GM23248 (cell line): ENCODE data around the gene PDE6B. TPM values are rescaled to one million over a fixed set of nuclear protein-coding genes. Genes with fewer than 3 reads are reported as not detected.
"Not testable (repeated sequence)": the region's sequence is repeated elsewhere in the genome, so short reads cannot be mapped to it uniquely, and the experiment has no call there.

Source experiments
- DNase-seq: peaks from one replicate; pipeline ENCODE4 v3.0.0-alpha.2; 2015
- H2AFZ ChIP-seq: fragments of 200-600 bp; sonication (generic); 2 replicates; pipeline ENCODE4 v1.6.1; 2016; ENCODE audit warnings: antibody characterized with exemption
- H3F3A ChIP-seq: fragments of 200-600 bp; sonication (generic); 2 replicates; pipeline ENCODE4 v1.6.1; 2016; ENCODE audit warnings: mild to moderate bottlenecking, antibody characterized with exemption, mixed run types; ENCODE audit not compliant: insufficient read depth
- H3K27ac ChIP-seq: fragments of 200-600 bp; sonication (generic); 2 replicates; pipeline ENCODE4 v1.5.1; 2016; ENCODE audit warnings: mild to moderate bottlenecking
- H3K27me3 ChIP-seq: fragments of 200-600 bp; sonication (generic); replicated peaks from 2 replicates; pipeline ENCODE4 v1.6.1; 2016; ENCODE audit warnings: mild to moderate bottlenecking; ENCODE audit not compliant: insufficient read depth
- H3K36me3 ChIP-seq: fragments of 200-600 bp; sonication (generic); 2 replicates; pipeline ENCODE4 v1.6.1; 2016; ENCODE audit warnings: low read depth, mild to moderate bottlenecking
- H3K4me1 ChIP-seq: fragments of 200-600 bp; sonication (generic); 2 replicates; pipeline ENCODE4 v1.6.1; 2016; ENCODE audit warnings: mild to moderate bottlenecking; ENCODE audit not compliant: insufficient read depth
- H3K4me2 ChIP-seq: fragments of 200-600 bp; sonication (generic); one replicate; pipeline ENCODE4 v1.6.1; 2016; ENCODE audit warnings: mild to moderate bottlenecking; ENCODE audit not compliant: unreplicated experiment
- H3K4me3 ChIP-seq: fragments of 200-600 bp; sonication (generic); 2 replicates; pipeline ENCODE4 v1.5.1; 2016; ENCODE audit warnings: mild to moderate bottlenecking
- H3K79me2 ChIP-seq: fragments of 200-600 bp; sonication (generic); 2 replicates; pipeline ENCODE4 v1.6.1; 2016; ENCODE audit warnings: mild to moderate bottlenecking; ENCODE audit not compliant: insufficient read depth
- H3K9ac ChIP-seq: fragments of 200-600 bp; sonication (generic); 2 replicates; pipeline ENCODE4 v1.6.1; 2016; ENCODE audit warnings: mild to moderate bottlenecking
- H3K9me2 ChIP-seq: fragments of 200-600 bp; sonication (generic); 2 replicates; pipeline ENCODE4 v1.6.1; 2016; ENCODE audit warnings: mixed run types, mild to moderate bottlenecking, moderate library complexity; ENCODE audit not compliant: insufficient read depth
- H3K9me3 ChIP-seq: fragments of 200-600 bp; sonication (generic); one replicate; pipeline ENCODE4 v1.6.1; 2017; ENCODE audit warnings: low read depth
- H4K20me1 ChIP-seq: fragments of 200-600 bp; sonication (generic); 2 replicates; pipeline ENCODE4 v1.6.0; 2016; ENCODE audit not compliant: insufficient read depth
- EZH2 ChIP-seq: fragments of 200-600 bp; sonication (generic); IDR thresholded peaks from 2 replicates; pipeline ENCODE4 v1.6.1; 2018; ENCODE audit warnings: antibody characterized with exemption, mild to moderate bottlenecking; ENCODE audit not compliant: insufficient read depth, poor library complexity, severe bottlenecking
- EZH2phosphoT487 ChIP-seq: fragments of 200-600 bp; sonication (generic); IDR thresholded peaks from 2 replicates; pipeline ENCODE4 v1.6.1; 2018; ENCODE audit warnings: antibody characterized with exemption, moderate library complexity, mild to moderate bottlenecking, low read depth; ENCODE audit not compliant: insufficient read depth
- WGBS, 2 experiments: methylation state at CpG; one replicate each; pipeline ENCODE4 v1.1.6; 2015 to 2017; ENCODE audit warnings: low lambda C conversion rate in 2 of 2, low coverage in 1 of 2; ENCODE audit errors: missing lambda C conversion rate in 2 of 2; 5-methylcytosine and 5-hydroxymethylcytosine counted together
- in situ Hi-C: fragments of 300-500 bp; cut with MboI; formaldehyde crosslinking; loops from 2 replicates; pipeline ENCODE4 v1.15.0; 2020
- polyA plus RNA-seq: library from polyadenylated mRNA; unstranded; fragments of >200 nt; fragmentation: Nextera tagmentation; extraction: Ambion mirVana; gene quantifications from 2 replicates; pipeline ENCODE4 v1.2.1, GENCODE V29; 2016
- total RNA-seq: library from RNA; depleted of rRNA; stranded (reverse); fragments of >200 nt; shearing (Covaris generic); gene quantifications from 2 replicates; pipeline ENCODE4 v1.2.3, GENCODE V29; 2014

The PDE6B gene
- total and polyA plus RNA-seq, 2 experiments from 2014 or later, result 0.11 TPM; not detected in 1

DNA sequence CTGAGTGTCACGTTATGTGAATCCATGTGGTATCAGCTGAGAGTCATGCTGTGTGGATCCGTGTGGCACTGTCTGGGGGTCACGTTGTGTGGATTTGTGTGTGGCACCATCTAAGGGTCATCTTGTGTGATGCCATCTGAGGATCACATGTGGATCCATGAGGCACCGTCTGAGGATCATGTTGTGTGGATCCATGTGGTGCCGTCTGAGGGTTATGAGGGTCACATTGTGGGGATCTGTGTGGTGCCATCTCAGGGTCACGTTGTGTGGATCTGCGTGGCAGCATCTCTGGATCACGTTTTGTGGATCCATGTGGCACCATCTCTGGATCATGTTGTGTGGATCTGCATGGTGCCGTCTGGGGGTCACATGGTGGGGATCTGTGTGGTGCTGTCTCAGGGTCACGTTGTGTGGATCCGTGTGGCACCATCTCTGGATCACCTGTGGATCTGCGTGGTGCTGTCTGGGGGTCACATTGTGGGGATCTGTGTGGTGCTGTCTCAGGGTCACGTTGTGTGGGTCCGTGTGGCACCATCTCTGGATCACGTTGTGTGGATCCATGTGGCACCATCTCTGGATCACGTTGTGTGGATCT, 6.9 kb downstream of the PDE6B start:
- WGBS, 2 experiments, result 40 to 54% methylated on average over 16 of the region's 16 CpGs
- no peaks in the 10 kb centered on the region for H3K27me3 ChIP-seq

GRCh38 chr4:632926-633325, 7.6 kb downstream of the PDE6B start:
- H3K27ac ChIP-seq, result no peak overlapping the region
- no peaks in the 10 kb centered on the region for H3K27me3 ChIP-seq
- H3K79me2 ChIP-seq, result no peaks in the 10 kb centered on the region
- no peak overlapping the region for H3K4me2 ChIP-seq
- H3K4me1 ChIP-seq, result no peaks in the 10 kb centered on the region
- no peak overlapping the region for H3K4me3 ChIP-seq
- H3K9ac ChIP-seq, result no peak overlapping the region
- DNase-seq, result no peak
- no peaks in the 10 kb centered on the region for H3K9me3 ChIP-seq
- H3K9me2 ChIP-seq, result no peaks in the 10 kb centered on the region
- no peaks in the 10 kb centered on the region for H3F3A ChIP-seq
- TF ChIP-seq EZH2 (no peak), EZH2phosphoT487 (no peak)
- WGBS, 2 experiments, result 43 to 50% methylated on average over 5 to 6 of the region's 6 CpGs
- no peak overlapping the region for H2AFZ ChIP-seq
- no peaks in the 10 kb centered on the region for H4K20me1 ChIP-seq
- no peaks in the 10 kb centered on the region for H3K36me3 ChIP-seq
- in situ Hi-C loops, result no loop called here

More for the DNA sequence above, 6.9 kb downstream of the PDE6B start:
- H3K79me2 ChIP-seq, result no peaks in the 10 kb centered on the region
- H3F3A ChIP-seq, result no peaks in the 10 kb centered on the region
- H3K9me2 ChIP-seq, result no peaks in the 10 kb centered on the region
- in situ Hi-C loops, result no loop called here
- H3K9ac ChIP-seq, result no peak overlapping the region
- no peak for DNase-seq
- no peak overlapping the region for H3K27ac ChIP-seq
- no peak overlapping the region for H3K4me2 ChIP-seq
- H3K4me1 ChIP-seq, result no peaks in the 10 kb centered on the region
- H3K4me3 ChIP-seq, result no peak overlapping the region
- no peaks in the 10 kb centered on the region for H3K36me3 ChIP-seq
- H3K9me3 ChIP-seq, result no peaks in the 10 kb centered on the region
- H2AFZ ChIP-seq, result no peak overlapping the region
- no peaks in the 10 kb centered on the region for H4K20me1 ChIP-seq
- TF ChIP-seq EZH2phosphoT487 (no peak), EZH2 (no peak)

- no peaks in the 10 kb centered on the region for H3K27me3 ChIP-seq
- H3K27ac ChIP-seq, result no peak overlapping the region
- no peaks in the 10 kb centered on the region for H3F3A ChIP-seq
- no peak overlapping the region for H3K4me3 ChIP-seq
- no peak for DNase-seq
- in situ Hi-C loops, result no loop called here
- H3K9me2 ChIP-seq, result no peaks in the 10 kb centered on the region
- no peaks in the 10 kb centered on the region for H3K9me3 ChIP-seq
- no peaks in the 10 kb centered on the region for H3K79me2 ChIP-seq
- H3K4me1 ChIP-seq, result no peaks in the 10 kb centered on the region
- no peaks in the 10 kb centered on the region for H4K20me1 ChIP-seq
- H2AFZ ChIP-seq, result no peak overlapping the region
- TF ChIP-seq EZH2 (no peak), EZH2phosphoT487 (no peak)
- 45% methylated on average over 9 of the region's 9 CpGs for WGBS, 2 experiments
- no peak overlapping the region for H3K4me2 ChIP-seq
- no peaks in the 10 kb centered on the region for H3K36me3 ChIP-seq
- no peak overlapping the region for H3K9ac ChIP-seq
Observed at GRCh38 chr4:633406-633805, 8.0 kb downstream of the PDE6B start.

- in situ Hi-C loops, result no loop called here
- H3K9ac ChIP-seq, result no peak overlapping the region
- H2AFZ ChIP-seq, result no peak overlapping the region
- no peaks in the 10 kb centered on the region for H4K20me1 ChIP-seq
- H3K4me2 ChIP-seq, result no peak overlapping the region
- no peaks in the 10 kb centered on the region for H3K36me3 ChIP-seq
- no peak overlapping the region for H3K4me3 ChIP-seq
- H3K9me2 ChIP-seq, result no peaks in the 10 kb centered on the region
- DNase-seq, result no peak
- H3K9me3 ChIP-seq, result no peaks in the 10 kb centered on the region
- H3K27ac ChIP-seq, result no peak overlapping the region
- H3K79me2 ChIP-seq, result no peaks in the 10 kb centered on the region
- 40 to 53% methylated on average over 13 to 15 of the region's 15 CpGs for WGBS, 2 experiments
- no peaks in the 10 kb centered on the region for H3F3A ChIP-seq
- H3K27me3 ChIP-seq, result no peaks in the 10 kb centered on the region
- TF ChIP-seq EZH2phosphoT487 (no peak), EZH2 (no peak)
- no peaks in the 10 kb centered on the region for H3K4me1 ChIP-seq
Observed at GRCh38 chr4:633976-634598, 8.7 kb downstream of the PDE6B start.

DNA sequence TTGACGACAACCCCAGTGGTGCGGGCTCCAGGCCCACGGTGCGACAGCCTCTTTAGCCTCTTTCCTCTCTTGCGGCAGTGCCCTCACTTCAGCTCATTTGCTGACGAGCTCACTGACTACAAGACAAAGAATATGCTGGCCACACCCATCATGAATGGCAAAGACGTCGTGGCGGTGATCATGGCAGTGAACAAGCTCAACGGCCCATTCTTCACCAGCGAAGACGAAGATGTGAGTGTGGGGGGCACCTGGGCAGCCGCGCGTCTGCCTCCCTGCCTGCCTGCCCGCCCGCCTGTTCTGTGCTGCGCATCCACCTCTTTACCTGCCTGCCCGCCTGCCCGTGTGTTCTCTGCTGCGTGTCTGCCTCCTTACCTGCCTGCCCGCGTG, 9.2 kb downstream of the PDE6B start:
- no peak for DNase-seq
- Histone ChIP-seq H4K20me1 (no peaks in the 10 kb centered on the region), H3K9me3 (no peaks in the 10 kb centered on the region), H2AFZ (no peak overlapping the region), H3K4me2 (no peak overlapping the region), H3K9ac (no peak overlapping the region), H3K9me2 (no peaks in the 10 kb centered on the region), H3K27me3 (no peaks in the 10 kb centered on the region), H3K36me3 (no peaks in the 10 kb centered on the region), H3K27ac (no peak overlapping the region), H3K79me2 (no peaks in the 10 kb centered on the region), H3K4me1 (no peaks in the 10 kb centered on the region), H3F3A (no peaks in the 10 kb centered on the region), H3K4me3 (no peak overlapping the region)
- TF ChIP-seq EZH2phosphoT487, result no peak
- no peak for TF ChIP-seq EZH2
- 66 to 67% methylated on average over 22 to 23 of the region's 23 CpGs for WGBS, 2 experiments
- in situ Hi-C loops, result no loop called here

DNA sequence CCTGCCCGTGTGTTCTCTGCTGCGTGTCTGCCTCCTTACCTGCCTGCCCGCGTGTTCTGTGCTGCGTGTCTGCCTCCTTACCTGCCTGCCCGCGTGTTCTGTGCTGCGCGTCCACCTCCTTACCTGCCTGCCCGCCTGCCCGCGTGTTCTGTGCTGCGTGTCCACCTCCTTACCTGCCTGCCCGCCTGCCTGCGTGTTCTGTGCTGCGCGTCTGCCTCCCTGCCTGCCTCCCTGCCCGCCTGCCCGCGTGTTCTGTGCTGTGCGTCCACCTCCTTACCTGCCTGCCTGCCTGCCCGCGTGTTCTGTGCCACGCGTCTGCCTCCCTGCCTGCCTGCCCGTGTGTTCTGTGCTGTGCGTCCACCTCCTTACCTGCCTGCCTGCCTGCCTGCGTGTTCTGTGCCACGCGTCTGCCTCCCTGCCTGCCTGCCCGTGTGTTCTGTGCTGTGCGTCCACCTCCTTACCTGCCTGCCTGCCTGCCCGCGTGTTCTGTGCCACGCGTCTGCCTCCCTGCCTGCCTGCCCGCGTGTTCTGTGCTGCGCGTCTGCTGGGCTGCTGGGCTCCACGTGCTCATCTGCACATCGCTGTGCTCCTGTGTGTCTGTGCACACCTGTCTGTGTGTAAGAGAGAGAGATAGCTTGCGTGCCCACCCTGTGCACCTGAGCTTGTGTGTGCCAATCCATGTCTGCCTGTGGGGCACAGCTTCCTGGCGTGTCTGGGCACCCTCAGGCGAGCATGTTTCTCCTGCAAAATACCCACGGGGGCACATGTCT, 9.9 kb downstream of the PDE6B start:
- H3K4me2 ChIP-seq, H3F3A ChIP-seq, H4K20me1 ChIP-seq, H3K27me3 ChIP-seq, H3K79me2 ChIP-seq, H3K9me2 ChIP-seq, DNase-seq, H3K9me3 ChIP-seq, H3K9ac ChIP-seq, H3K4me1 ChIP-seq, in situ Hi-C loops, H2AFZ ChIP-seq, H3K4me3 ChIP-seq, H3K36me3 ChIP-seq, H3K27ac ChIP-seq: not testable (repeated sequence)
- 77 to 80% methylated on average over 12 to 46 of the region's 46 CpGs for WGBS, 2 experiments
